ENCODE results near the gene SUMF1. TPM values are rescaled to one million over a fixed set of nuclear protein-coding genes. Genes with fewer than 3 reads are reported as not detected.

The SUMF1 gene
- total and polyA plus RNA-seq, 4 donors, result 13.0 to 34.2 (median 23.5) TPM

- Histone ChIP-seq H3K9ac (ENCODE audit: low read depth in 1 of 2, low read length in 2 of 2) (no peak overlapping the region), H3K36me3 (ENCODE audit: control insufficient read depth in 4 of 4, insufficient read depth in 3 of 4, low read depth in 1 of 4, low read length in 3 of 4) (peaks cover 0 to 3% (median under 1%) of the 10 kb centered on the region in 4 donors), H3K27me3 (ENCODE audit: control insufficient read depth in 4 of 4, insufficient read depth in 4 of 4, low read length in 3 of 4) (no peaks in the 10 kb centered on the region), H3K27ac (ENCODE audit: low read depth in 1 of 2, low read length in 2 of 2) (no peak overlapping the region), H3K9me3 (ENCODE audit: control insufficient read depth in 4 of 4, low read length in 3 of 4) (no peaks in the 10 kb centered on the region), H3K4me3 (ENCODE audit: low read depth in 1 of 3, low read length in 3 of 3) (no peak overlapping the region), H3K4me1 (ENCODE audit: control insufficient read depth in 4 of 4, insufficient read depth in 4 of 4, low read length in 3 of 4) (no peaks in the 10 kb centered on the region)
- TF ChIP-seq GABPA (IDR thresholded peaks at IDR 0.05 in 1 of 2, conservative IDR thresholded peaks at IDR 0.05 in 1 of 2) (no peak), TAF1 (conservative IDR thresholded peaks at IDR 0.05) (no peak), NR2F2 (IDR thresholded peaks at IDR 0.05) (no peak), HNF4G (IDR thresholded peaks at IDR 0.05) (no peak), FOXA2 (IDR thresholded peaks at IDR 0.05) (no peak), YY1 (IDR thresholded peaks at IDR 0.05) (no peak), ZBTB33 (IDR thresholded peaks at IDR 0.05) (no peak), FOXA1 (IDR thresholded peaks at IDR 0.05) (no peak), MAX (IDR thresholded peaks at IDR 0.05) (no peak), CTCF (IDR thresholded peaks at IDR 0.05; ENCODE audit: low read depth, low read length, missing input control) (no peak), SP1 (IDR thresholded peaks at IDR 0.05) (no peak), HNF4A (conservative IDR thresholded peaks at IDR 0.05) (no peak)
- DNase-seq (ENCODE audit: low spot score), result no peak
- 97% methylated on average over 2 of the region's 2 CpGs for WGBS
Measured at GRCh38 chr3:4394567-4394966, 72.5 kb downstream of the SUMF1 start.

GRCh38 chr3:4394048-4394447 lies 73.0 kb downstream of the SUMF1 start:
- 86% methylated on average over 3 of the region's 3 CpGs for WGBS
- no peaks in the 10 kb centered on the region for H3K27me3 ChIP-seq (ENCODE audit: control insufficient read depth in 4 of 4, insufficient read depth in 4 of 4, low read length in 3 of 4)
- no peak for DNase-seq (ENCODE audit: low spot score)
- no peak for TF ChIP-seq JUND (IDR thresholded peaks at IDR 0.05)
- TF ChIP-seq TAF1 (conservative IDR thresholded peaks at IDR 0.05), result no peak
- no peak for TF ChIP-seq GABPA (IDR thresholded peaks at IDR 0.05 in 1 of 2, conservative IDR thresholded peaks at IDR 0.05 in 1 of 2)
- TF ChIP-seq SP1 (IDR thresholded peaks at IDR 0.05), result no peak
- no peak for TF ChIP-seq REST (IDR thresholded peaks at IDR 0.05)
- no peak for TF ChIP-seq NR2F2 (IDR thresholded peaks at IDR 0.05)
- TF ChIP-seq YY1 (IDR thresholded peaks at IDR 0.05), result no peak
- no peak for TF ChIP-seq RXRA (IDR thresholded peaks at IDR 0.05)
- TF ChIP-seq HNF4A (conservative IDR thresholded peaks at IDR 0.05), result no peak
- no peaks in the 10 kb centered on the region for H3K9me3 ChIP-seq (ENCODE audit: control insufficient read depth in 4 of 4, low read length in 3 of 4)
- H3K36me3 ChIP-seq (ENCODE audit: control insufficient read depth in 4 of 4, insufficient read depth in 3 of 4, low read depth in 1 of 4, low read length in 3 of 4), result peaks cover 0 to 3% (median 2%) of the 10 kb centered on the region in 4 donors
- no peak overlapping the region for H3K4me3 ChIP-seq (ENCODE audit: low read depth in 1 of 3, low read length in 3 of 3)
- H3K27ac ChIP-seq (ENCODE audit: low read depth in 1 of 2, low read length in 2 of 2), result no peak overlapping the region
- no peaks in the 10 kb centered on the region for H3K4me1 ChIP-seq (ENCODE audit: control insufficient read depth in 4 of 4, insufficient read depth in 4 of 4, low read length in 3 of 4)
- no peak overlapping the region for H3K9ac ChIP-seq (ENCODE audit: low read depth in 1 of 2, low read length in 2 of 2)
